ENCODE data around the gene GIPR.
"Not testable (repeated sequence)": the region's sequence is repeated elsewhere in the genome, so short reads cannot be mapped to it uniquely, and the experiment has no call there.

GIPR gene

DNA sequence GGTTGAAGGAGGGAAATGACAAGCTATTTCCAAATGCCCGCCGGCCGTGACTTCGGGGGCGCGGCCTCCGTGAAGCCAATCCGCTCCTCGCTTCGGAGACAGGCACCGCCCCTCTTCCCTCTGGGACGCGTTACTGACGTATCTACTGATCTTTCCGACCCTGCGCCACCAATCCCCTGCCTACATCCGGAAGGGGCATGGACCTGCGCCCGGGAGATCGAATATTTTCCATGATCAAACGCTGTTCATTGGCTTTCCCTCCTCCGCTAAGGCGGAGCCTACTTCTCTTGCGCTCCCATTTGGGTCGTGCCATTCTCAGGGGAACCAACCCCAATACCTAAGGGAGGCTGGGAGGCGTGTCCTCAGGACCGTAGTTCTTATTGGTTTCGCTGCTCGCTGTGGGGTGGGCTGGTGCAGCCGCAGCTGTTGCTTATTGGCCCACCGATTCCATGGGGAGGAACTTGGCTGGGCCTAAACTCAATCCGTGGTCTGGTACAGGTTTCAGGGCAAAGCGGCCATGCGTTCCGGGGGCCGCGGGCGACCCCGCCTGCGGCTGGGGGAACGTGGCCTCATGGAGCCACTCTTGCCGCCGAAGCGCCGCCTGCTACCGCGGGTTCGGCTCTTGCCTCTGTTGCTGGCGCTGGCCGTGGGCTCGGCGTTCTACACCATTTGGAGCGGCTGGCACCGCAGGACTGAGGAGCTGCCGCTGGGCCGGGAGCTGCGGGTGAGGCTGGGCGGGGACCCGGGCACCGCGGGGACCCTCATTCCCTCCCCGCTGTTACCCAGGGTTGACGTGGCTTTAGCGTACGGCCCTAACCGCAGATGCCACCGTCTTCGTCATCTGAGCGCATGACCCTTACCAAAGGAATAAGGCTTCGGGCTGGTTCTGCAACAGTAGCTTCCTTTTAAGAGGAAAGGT is 24.4 kb downstream of the GIPR start, which contains the start of gene QPCTL:
QPCTL (plus strand) TSS at position 480 of the 919 bp plus-strand sequence; CDS start at position 518, 38 bp downstream.
- DNase-seq, result peak; percentile 93 to 99

DNA sequence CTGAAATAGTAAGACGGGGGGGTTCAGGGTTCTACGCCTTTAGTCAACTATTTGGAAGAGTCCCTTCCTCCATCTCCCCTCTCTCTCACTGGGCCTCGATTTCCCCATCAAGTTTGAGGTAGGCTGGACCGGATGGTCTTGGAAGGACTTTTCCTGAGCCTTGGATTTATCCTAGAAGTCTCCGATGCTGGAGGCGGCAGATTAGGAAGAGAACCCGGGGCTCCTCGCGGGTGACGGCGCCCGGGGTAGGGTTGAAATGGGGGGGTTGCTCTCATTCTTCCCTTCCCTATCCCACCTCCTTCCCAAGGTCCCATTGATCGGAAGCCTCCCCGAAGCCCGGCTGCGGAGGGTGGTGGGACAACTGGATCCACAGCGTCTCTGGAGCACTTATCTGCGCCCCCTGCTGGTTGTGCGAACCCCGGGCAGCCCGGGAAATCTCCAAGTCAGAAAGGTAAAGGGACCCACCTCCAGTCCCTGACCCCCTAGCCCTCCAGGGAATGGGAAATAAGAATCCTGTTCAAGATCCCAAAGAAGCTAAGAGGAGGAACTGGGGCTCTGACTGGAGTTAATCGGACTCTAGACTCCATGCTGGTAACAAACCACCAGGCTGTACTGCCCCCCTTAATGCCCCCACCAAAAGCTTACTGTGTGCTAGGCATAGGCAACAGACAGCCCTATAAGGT is 25.2 kb downstream of the GIPR start:
- peak in 1 of 2 donors; percentile 68 for DNase-seq

DNA sequence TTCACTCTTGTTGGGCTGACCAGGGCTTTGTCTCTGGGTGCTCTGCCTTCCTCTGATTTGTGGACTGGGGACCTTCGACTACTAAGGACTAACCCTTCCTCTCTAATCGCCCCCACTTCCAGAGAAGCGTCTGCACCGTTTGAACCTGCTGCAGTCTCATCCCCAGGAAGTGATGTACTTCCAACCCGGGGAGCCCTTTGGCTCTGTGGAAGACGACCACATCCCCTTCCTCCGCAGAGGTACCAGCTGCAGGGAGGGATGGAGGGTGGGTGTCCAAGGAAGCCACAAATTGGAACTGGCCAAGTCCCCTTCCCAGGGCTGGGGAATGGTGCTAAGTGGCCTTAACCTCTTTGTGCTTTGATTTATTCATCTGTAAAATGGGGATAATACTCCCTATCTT is 33.7 kb downstream of the GIPR start:
- no peak for DNase-seq

DNA sequence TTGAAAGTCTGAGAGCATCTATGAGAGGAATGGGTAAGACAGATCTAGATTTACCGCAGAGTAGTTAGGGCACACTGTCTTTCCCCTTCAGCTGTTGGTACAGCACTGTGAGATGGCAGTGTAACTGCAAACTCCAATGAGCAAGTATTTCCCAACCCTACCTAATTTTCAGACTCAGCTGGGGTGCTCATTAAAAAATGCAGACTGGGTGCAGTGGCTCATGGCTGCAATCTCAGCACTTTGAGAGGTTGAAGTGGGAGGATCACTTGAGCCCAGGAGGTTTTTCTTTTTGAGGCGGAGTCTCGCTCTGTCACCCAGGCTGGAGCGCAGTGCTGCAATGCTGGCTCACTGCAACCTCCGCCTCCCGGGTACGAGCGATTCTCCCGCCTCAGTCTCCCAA is 37.1 kb downstream of the GIPR start:
- DNase-seq, result no peak

DNA sequence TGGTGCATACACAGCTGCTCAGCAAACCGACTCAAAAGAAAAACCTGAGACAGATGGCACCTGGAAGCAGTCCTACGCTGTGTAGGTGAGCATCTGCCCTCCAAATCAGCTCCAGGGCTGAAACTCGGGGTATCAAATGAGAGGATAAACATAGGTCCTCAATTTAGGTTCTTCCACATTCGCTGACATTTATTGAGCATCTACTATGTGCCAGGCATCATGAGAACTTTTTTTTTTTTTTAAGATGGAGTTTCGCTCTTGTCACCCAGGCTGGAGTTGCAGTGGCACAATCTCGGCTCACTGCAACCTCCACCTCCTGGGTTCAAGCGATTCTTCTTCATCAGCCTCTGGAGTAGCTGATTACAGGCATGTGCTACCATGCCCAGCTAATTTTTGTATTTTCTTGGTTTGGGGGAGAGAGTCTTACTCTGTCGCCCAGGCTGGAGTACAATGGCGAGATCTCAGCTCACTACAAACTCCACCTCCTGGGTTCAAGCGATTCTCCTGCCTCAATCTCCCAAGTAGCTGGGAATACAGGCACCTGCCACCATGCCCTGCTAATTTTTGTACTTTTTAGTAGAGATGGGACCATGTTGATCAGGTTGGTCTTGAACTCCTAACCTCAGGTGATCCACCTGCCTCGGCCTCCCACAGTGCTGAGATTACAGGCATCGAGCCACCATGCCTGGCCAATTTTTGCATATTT is 37.8 kb downstream of the GIPR start:
- DNase-seq, result no peak

DNA sequence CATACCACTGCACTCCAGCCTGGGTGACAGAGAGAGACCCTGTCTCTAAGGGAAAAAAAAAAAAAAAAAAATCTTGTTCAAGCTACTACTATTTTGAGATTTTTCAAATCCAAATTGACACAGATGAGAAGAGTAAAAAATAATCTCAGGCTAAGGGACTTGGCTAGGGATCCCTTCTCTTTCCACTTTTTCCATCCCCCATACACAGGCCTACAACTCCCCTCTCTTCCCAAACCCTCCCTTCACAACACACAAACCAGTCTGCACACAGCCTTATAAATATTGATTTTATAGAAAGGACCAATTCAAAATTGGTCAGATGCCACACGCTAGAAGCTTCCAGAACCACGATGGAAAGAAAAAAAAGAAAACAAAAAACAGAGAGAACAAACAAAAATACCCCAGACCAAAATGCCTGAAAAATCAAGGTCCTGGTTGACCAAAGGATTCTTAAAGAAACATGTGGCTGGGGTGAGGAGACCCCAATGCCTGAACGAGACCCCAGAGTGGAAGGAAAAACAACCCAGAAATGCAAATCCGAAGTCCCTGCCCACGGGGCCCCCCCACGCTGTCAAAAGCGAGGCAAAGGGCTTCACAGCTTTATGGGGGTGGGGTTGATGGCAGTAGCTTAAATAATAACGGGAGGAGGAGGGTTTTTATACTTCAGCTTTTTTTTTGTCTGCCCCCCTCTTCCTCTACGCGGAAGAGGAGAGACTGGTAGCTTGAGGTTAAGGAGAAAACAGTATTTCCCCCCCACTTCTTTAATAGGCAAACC is 42.5 kb downstream of the GIPR start:
- no peak for DNase-seq

DNA sequence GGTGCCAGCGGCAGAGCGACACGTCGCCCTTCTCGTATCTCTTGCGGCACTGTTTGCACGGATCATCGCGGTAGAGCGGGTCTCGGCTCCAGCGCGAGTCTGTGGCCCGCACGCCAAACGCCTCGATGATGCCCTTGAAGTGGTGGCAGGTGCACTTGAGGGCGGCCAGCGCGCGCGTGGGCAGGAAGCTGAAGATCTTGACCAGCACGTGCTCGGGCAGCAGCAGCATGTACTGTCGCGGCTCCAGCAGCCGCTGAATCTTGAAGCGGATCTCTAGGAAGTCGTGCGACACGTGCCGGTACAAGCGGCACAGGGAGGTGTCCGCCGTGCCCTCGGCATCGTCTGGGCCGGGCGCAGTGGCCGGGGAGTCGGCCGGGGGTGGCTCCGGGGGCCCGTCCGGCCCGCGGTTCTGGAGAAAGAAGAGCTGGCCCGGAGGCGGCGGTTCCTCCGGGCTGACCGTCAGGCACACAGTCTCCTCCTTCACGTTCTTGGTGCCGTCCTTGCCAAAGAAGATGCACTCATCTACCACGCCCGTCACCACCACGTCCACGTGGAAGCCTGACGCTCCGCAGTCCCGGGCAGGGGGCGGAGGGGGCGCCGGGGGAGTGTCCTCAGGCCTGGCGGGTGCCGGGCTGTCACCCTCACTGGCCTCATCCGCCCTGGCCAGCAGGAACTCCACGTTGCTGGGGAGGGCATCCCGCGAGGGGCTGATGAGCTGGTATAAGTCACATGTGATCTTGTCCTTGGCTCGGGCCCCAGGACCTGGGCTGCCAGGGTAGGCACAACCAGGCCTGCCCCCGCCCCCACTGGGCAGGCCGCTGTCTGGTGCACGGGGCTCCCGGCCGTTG is 44.1 kb downstream of the GIPR start:
- no peak for DNase-seq

DNA sequence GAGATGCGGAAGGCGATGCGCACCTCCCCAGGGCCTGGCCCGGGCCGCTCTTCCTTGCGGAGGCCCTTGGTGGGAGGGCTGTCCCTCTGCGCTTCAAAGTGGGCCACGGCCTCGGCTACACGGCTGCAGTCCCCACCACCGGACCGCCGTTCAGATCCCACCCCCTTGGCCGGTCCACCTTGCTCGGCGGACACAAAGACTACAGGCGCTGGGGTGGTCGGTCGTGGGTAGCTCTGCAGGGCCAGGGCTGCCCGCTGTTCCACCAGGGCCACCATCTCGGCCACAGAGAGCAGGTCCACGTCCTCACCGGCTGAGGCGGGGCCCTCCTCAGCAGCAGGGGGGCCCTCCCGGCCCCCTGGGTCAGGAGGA is 44.7 kb downstream of the GIPR start:
- no peak for DNase-seq

DNA sequence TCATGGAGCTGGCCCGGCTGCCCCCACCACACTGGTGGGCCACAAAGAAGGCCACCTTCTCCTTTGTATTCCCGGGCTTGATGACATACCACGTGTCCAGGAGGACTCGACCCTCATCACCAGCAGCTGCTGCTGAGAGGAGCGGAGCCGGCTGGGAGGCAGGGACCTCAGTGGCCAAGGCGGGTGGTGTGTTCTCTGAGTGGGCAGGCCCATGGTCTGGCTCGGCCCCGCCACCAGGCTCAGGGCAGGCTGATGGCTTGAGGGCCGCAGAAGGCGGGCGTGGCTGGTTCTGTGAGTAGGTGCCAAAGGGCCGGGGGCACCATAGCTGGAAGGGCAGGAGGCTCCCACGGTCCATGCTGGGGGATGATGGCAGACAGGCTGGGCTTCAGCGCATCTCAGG is 45.1 kb downstream of the GIPR start:
- no peak for DNase-seq

DNA sequence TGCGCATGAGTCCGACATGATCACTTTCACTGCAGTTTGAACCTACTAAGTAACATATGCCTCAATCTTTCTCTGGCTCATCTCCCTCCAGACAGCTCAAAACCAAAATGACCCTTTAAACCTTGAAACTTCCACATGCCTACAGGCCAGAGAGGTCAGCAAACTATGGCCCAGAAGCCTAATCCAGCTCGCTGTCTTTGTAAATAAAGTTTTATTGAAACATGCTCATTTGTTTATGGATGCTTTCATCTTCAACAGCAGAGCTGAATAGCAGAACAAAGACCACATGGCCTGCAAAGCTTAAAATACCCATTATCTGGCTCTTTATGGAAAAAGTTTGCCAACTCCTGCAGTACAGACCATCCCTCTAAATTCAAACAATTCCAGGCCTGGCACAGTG is 47.1 kb downstream of the GIPR start:
- no peak for DNase-seq

DNA sequence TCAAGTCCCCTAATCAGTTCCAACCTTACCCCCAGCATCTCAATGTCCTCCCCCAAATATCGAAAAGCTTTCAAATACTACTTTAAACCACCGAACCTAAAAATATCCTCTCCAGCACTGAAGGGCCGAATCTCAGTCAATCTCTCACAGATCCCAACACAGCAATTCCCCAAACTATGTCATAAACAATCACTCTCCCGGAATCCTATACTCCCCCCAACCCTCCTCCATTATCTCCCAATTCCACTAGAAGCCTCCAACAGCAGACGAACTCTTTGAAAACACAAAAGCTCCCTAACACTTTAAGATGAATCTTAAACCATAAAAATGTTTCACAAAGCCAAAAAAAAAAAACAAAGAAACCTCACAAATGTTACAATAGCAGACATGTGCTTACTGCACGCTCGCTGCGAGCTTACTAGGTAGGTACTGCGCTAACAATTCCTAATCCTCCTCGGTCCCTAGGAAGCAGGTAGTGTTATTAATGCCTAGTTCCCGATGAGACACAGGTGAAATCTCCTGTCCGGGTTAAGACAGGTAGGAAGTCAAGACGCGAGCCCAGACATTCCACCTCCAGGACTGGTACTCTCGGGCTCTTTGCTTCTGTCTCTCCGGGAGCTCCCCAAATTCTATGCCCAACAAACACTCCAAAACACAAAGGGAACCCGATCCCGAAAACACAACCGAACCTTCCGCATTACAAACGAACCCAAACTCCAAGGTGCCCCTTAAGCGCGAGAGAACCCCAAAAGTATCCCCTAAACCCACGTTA is 48.5 kb downstream of the GIPR start:
- DNase-seq, result no peak

DNA sequence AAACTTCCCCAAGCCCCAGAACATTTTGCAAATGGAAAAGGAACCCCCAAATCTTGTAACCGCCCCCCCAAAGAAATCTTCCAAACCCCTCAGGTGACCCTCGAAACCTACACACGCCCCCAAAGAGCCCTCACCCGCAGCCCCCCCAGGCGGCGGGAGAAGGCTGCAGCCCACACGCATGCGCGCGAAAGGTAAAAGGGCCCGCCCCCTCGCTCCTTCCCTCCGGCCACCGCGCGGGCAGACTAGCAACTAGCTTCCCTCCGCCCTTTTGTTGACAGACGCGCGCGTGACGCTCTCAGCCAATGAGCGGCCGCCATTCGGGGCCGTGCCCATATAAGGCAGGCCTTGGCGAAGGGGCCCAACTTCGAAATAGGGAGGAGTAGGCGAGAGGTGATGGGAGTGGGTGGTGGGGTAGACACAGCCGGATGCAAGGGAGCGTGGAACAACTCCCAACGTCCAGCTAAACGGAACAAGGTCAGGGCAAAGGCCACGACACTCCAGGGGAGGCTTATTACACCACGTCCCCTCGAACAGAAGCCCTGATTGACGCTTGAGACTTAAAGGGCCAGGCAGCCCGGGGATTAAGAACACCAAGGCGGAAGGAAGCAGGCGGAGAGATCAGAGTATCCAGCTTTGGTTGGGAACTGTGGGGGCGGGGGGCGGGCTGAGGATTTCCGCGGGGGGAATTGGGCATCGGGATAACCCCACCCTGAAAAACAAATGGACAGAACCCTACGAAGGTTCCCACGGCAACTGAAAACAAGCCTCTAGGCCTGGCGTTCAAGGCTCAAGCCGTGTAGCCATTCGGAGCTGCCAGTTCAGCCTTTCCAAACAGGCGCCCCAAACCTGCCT is 49.3 kb downstream of the GIPR start:
- DNase-seq, result peak; percentile 83 to 99

DNA sequence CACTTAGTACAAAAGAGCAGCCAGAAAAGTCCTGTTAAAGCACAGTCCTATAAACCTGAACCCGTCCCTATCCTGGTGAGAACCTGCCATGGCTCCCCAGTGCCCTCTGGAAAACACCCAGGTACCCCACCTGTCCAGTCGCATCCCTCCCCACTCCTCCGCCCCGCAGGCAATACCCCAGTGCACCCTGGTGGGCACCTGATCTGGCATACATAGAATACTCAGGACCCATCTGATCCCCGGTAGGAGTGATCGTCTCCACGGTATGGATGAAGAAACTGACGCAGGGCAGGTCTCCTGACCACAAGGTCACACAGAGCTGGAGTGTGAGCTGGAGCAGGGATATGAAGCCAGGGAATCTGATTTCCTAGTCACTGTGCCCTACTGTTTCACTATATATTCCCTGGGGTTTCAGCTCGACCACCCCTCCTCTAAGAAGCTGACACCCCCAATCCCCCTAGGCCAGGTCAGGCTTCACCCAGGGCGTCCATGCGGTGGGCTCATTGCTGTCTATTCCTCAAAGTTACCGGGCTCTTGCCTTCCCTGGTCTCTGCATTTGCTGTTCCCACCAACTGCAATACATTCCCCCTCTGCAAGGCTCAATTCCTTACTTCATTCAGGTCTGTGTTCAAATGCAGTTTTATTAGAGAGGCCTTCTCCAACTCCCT is 50.1 kb downstream of the GIPR start:
- no peak for DNase-seq

DNA sequence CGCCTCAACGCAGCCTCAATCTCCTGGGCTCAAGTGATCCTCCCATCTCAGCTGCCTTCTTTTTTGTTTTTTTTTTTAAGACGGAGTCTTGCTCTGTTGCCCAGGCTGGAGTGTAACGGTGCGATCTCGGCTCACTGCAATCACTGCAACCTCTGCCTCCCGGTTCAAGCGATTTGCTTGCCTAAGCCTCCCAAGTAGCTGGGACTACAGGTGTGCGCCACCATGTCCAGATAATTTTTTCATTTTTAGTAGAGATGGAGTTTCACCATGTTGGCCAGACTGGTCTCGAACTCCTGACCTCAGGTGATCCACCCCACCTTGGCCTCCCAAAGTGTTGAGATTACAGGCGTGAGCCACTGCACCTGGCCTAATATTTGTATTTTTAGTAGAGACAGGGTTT is 52.0 kb downstream of the GIPR start:
- not testable (repeated sequence) for DNase-seq

DNA sequence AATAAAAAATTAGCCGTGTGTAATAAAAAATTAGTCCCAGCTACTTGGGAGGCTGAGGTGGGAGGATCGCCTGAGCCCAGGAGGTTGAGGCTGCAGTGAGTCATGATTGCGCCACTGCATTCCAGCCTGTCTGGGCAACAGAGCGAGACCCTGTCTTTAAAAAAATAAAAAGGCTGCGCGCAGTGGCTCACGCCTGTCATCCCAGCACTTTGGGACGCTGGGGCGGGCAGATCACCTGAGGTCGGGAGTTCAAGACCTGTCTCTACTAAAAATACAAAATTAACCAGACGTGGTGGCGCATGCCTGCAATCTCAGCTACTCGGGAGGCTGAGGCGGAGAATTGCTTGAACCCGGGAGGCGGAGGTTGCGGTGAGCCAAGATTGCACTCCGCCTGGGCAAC is 60.7 kb downstream of the GIPR start:
- DNase-seq, result not testable (repeated sequence)

DNA sequence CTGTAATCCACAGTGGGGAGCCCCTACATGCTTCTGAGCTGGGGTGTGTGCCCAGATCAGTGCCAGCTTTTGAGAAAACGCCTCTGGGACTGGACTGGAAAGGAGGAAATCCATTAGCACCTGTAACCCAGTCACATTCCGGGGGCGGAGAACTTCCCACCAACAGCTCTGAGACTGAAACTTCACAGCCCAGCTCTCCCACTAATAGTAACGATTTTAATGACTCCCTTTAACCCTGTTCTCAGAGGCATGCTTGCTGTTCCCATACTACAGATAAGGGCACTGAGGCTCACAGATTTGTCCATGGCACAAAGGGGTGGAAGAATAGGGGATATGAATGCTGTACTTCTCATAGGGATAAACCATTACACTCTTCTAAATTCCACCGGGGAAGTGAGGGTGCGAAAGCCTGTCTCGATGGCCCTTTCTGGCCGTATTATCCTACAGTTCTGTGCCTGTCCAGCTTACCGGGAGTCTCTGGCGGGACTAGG is 61.8 kb downstream of the GIPR start:
- no peak for DNase-seq

DNA sequence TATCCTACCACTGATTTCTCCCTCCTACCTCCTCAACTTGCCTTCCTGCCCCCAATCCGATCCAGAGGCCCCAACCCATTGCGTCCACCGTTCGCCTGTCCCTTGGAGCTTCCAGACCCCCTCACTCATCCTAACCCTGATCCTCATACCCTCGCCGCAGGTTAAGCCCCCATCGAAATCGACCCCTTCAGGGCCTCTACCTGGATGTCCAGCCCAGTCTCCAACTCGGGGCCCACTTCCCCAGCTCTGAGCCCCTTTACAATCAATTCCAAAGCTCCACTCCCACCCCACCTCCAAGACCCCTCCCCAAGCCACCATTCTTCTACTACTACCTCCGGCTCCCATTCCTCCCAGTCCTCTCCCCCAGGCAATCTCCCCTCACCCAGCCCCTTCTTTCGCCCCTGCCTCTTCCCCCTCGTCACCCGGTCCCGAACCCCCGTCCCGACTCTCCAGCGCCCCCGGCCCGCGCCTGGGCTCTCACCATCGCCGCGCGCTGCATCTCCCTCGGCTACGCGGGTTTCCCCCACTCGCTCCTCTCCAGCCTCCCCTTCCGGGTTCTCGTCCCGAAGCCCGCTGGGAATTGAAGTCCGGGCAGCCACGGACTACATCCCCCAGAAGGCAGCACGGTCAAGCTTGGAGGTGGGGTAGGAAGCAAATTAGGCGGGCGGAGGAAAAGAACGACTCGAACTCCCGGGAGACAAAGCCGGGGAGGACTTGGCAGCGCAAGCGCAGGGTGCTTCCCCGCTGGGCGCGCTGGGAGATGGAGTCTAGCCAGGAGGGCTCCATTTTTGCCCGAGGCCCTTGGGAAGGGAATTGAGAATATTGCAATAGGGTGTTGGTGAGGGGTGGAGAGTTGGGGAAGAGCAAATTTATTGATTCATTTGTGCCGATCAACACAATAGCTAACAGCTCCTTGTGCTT is 62.6 kb downstream of the GIPR start, which contains the start of gene FBXO46:
FBXO46 (minus strand) TSS at position 529 of the 921 bp plus-strand sequence. CDS start 17,401 bp downstream, outside the sequence.
- peak; percentile 68 to 97 for DNase-seq
